Activated T-helper 1 cell treated with anti-CD3 and anti-CD28 coated beads, Interleukin-2, amount 50 U/mL, for 16 hours (primary cell): ENCODE measurements around the gene HOXD9.

Source experiments
- DNase-seq, 2 donors: peaks; one replicate each; pipeline ENCODE4 v3.0.0-alpha.2; 2020; ENCODE audit warnings: low read depth in 1 of 2, low spot score in 1 of 2

Gene HOXD9

DNA sequence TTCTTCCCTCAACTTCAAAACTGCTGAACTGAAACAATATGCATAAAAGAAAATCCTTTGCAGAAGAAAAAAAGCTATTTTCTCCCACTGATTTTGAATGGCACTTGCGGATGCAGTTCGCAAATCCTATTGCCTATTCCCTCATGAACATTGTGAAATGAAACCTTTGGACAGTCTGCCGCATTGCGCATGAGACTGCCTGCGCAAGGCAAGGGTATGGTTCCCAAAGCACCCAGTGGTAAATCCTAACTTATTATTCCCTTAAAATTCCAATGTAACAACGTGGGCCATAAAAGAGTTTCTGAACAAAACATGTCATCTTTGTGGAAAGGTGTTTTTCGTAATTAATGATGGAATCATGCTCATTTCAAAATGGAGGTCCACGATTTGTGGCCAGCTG lies 15.4 kb downstream of the HOXD9 start:
- DNase-seq = no peak

- DNase-seq = no peak
These were observed 16.0 kb downstream of the HOXD9 start for GRCh38 chr2:176138526-176138922.

DNA sequence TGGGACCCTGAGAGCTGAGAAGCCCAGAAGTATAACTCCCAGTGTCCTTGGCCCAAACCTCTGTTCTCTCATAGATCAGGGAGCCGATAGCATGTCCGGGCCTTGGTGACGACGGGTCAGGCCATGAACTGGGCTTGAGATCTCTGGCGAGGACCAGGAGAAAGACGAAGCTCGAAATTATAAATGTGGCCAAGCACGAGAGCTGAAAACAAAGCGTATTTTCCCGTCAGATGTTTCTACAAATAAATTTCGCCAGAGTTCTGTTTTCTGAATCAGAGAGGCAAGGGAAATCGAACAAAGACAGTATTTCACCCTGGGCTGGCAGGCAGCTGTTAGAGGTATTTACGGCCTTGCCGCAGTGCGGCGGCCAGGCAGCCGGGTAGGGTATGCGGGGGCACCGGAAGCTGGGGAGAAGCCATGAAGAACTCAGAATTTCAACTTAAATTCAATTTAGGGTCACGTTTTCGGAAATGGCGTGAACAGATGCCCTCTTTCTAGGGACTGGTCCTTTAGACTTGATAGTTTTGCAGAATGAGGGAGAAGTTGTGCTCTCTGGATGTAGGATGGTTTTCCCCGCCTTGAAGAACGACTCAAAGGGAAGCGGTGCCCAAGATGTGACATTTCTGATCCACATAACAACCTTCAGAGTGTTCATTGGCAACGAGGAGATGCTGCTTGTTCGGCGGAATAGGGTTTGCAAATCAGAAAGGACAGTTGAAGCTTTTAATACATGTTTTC lies 16.6 kb downstream of the HOXD9 start:
- DNase-seq = no peak

- DNase-seq = no peak
These were observed 17.4 kb downstream of the HOXD9 start for GRCh38 chr2:176139661-176140512.

DNA sequence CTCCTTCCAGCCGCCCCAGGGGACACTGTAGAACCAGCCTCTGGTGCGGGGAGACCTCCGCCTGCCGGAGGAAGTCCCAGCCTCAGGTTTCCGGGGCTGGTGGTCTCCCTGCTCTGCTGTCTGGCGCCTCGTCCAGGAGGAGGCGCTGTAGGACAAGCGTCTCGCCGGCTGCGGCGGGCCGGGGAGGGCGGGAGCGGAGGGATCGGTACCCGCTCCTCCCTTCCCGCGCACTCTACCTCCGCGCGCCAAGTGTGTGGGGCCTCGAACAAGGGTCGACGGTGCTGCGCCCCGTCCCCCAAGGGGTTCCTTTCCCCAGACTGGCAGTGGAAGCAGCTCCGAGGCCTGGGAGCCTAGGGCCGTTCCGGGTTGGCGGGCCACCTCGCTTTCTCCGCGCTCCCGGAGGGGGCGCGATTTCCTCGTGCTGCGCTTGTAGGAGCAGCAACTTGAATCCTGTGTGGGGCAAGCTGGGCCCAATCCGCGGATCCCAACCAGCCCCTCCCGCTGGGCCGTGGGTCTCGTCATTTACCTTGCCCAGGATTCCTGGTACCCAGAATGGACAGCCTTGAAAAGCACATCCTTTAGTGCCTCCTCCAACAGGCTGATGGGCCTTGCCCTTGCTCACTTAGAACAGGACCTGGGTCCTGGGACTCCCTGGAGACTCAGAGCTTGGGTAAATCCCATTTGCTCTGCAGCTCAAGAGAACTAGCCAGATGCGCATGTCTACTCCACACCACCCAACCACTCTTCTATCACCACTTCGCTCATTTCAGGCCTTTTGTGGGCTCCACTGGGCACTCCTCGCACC lies 18.2 kb downstream of the HOXD9 start:
- DNase-seq = no peak

GRCh38 chr2:176142281-176142680 lies 19.8 kb downstream of the HOXD9 start:
- no peak for DNase-seq

- no peak for DNase-seq
These were observed 22.8 kb downstream of the HOXD9 start for GRCh38 chr2:176145085-176145969.

GRCh38 chr2:176146101-176146500 lies 23.6 kb downstream of the HOXD9 start:
- DNase-seq = no peak

DNA sequence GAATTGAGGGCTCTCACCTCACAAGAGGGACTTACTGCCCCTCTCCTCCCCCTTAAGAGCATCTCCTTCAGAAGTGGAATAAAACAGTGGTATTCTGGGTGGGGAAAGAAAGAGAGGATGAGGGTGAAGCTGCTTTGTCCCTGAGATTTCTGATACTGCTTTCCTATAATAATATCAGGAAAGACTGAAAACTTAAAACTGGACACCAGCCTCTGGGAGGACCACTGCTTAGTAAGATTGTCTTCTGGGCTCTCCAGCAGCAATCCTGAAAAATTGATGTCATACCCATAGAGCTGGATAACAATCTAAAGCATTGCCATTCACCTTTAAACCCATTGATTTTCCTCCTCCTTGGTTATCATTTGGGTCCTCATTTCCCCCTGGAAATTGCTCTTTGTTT lies 24.1 kb downstream of the HOXD9 start:
- DNase-seq = no peak

GRCh38 chr2:176147210-176147799 lies 24.8 kb downstream of the HOXD9 start:
- DNase-seq = no peak

GRCh38 chr2:176147800-176148496 lies 25.4 kb downstream of the HOXD9 start:
- no peak for DNase-seq

- no peak for DNase-seq
These were observed 26.4 kb downstream of the HOXD9 start for GRCh38 chr2:176148751-176149421.

GRCh38 chr2:176149481-176149938 lies 27.0 kb downstream of the HOXD9 start:
- DNase-seq = no peak

- DNase-seq = no peak
These were observed 27.5 kb downstream of the HOXD9 start for GRCh38 chr2:176149939-176150583.

- DNase-seq = no peak
These were observed 28.3 kb downstream of the HOXD9 start for GRCh38 chr2:176150584-176151441.

- no peak for DNase-seq
These were observed 29.1 kb downstream of the HOXD9 start, which contains the start of gene HOXD4 for GRCh38 chr2:176151442-176152287. HOXD4 (plus strand) TSS chr2:176151550; CDS start chr2:176151634, 84 bp downstream.
